ENCODE data around the gene TTLL4.

GRCh38 chr2:218792433-218792832 lies 81.8 kb downstream of the TTLL4 start:
- TF ChIP-seq KDM1A (IDR thresholded peaks at IDR 0.05; ENCODE audit: borderline replicate concordance, low read length) (no peak), MAFK (IDR thresholded peaks at IDR 0.05; ENCODE audit: low read depth, low read length) (no peak), CTCF (IDR thresholded peaks at IDR 0.05; ENCODE audit: control extremely low read depth in 1 of 3, insufficient read depth in 1 of 3, low read depth in 1 of 3, low read length in 3 of 3) (no peak), GABPA (IDR thresholded peaks at IDR 0.05; ENCODE audit: borderline replicate concordance, insufficient read depth, low read length) (no peak)

Measured in H1 (cell line).